Liver (tissue), 9 donors: ENCODE results near the gene C15orf39. TPM values are rescaled to one million over a fixed set of nuclear protein-coding genes. Genes with fewer than 3 reads are reported as not detected.

Source experiments
- DNase-seq: peaks from one replicate; pipeline ENCODE4 v3.0.0-alpha.2; 2017; ENCODE audit warnings: low spot score
- H3K27ac ChIP-seq, 2 donors: one replicate each; pipeline ENCODE4 v1.7.0; 2013; ENCODE audit warnings: inconsistent platforms in 2 of 2, low read length in 2 of 2, control low read depth in 1 of 2, low read depth in 1 of 2, mild to moderate bottlenecking in 1 of 2
- H3K27me3 ChIP-seq, 4 donors: one replicate each; pipeline versions ENCODE4 v1.6.1 to v1.7.0; 2013; ENCODE audit warnings: low read length in 3 of 4, inconsistent platforms in 1 of 4, mild to moderate bottlenecking in 1 of 4, moderate library complexity in 1 of 4; ENCODE audit not compliant: control insufficient read depth in 4 of 4, insufficient read depth in 4 of 4
- H3K36me3 ChIP-seq, 4 donors: one replicate each; pipeline versions ENCODE4 v1.6.1 to v1.7.0; 2013; ENCODE audit warnings: low read length in 3 of 4, mild to moderate bottlenecking in 3 of 4, low read depth in 1 of 4, moderate library complexity in 1 of 4; ENCODE audit not compliant: control insufficient read depth in 4 of 4, insufficient read depth in 3 of 4
- H3K4me1 ChIP-seq, 4 donors: one replicate each; pipeline versions ENCODE4 v1.6.1 to v1.7.0; 2013; ENCODE audit warnings: low read length in 3 of 4, mild to moderate bottlenecking in 3 of 4, moderate library complexity in 1 of 4; ENCODE audit not compliant: control insufficient read depth in 4 of 4, insufficient read depth in 4 of 4
- H3K4me3 ChIP-seq, 3 donors: one replicate each; pipeline versions ENCODE4 v1.6.1 to v1.7.0; 2013; ENCODE audit warnings: low read length in 3 of 3, control low read depth in 1 of 3, low read depth in 1 of 3, mild to moderate bottlenecking in 1 of 3
- H3K9ac ChIP-seq, 2 donors: one replicate each; pipeline ENCODE4 v1.7.0; 2013; ENCODE audit warnings: low read length in 2 of 2, mild to moderate bottlenecking in 2 of 2, moderate library complexity in 2 of 2, control low read depth in 1 of 2, low read depth in 1 of 2
- H3K9me3 ChIP-seq, 4 donors: one replicate each; pipeline versions ENCODE4 v1.6.1 to v1.7.0; 2013; ENCODE audit warnings: low read length in 3 of 4; ENCODE audit not compliant: control insufficient read depth in 4 of 4
- CTCF ChIP-seq: fragments of 150-350 bp; IDR thresholded peaks from 2 replicates; pipeline ENCODE4 v1.5.1; 2017; ENCODE audit warnings: improper control_type of control experiment, low read depth, low read length; ENCODE audit not compliant: missing input control
- EGR1 ChIP-seq, 2 donors: IDR thresholded peaks; 2 replicates each; pipeline ENCODE4 v1.6.1; 2016 to 2018; ENCODE audit warnings: antibody characterized with exemption in 2 of 2, low read depth in 2 of 2
- FOXA1 ChIP-seq: IDR thresholded peaks from 2 replicates; pipeline ENCODE4 v1.6.1; 2016; ENCODE audit warnings: antibody characterized with exemption
- FOXA2 ChIP-seq: IDR thresholded peaks from 2 replicates; pipeline ENCODE4 v1.6.1; 2016; ENCODE audit warnings: antibody characterized with exemption
- GABPA ChIP-seq, 2 donors: IDR thresholded peaks in 1 of 2; conservative IDR thresholded peaks in 1 of 2; 2 replicates each; pipeline ENCODE4 v1.6.1; 2016; ENCODE audit warnings: antibody characterized with exemption in 2 of 2, mild to moderate bottlenecking in 1 of 2, moderate library complexity in 1 of 2
- HNF4A ChIP-seq, 2 donors: conservative IDR thresholded peaks; 2 replicates each; pipeline ENCODE4 v1.6.1; 2016; ENCODE audit warnings: antibody characterized with exemption in 2 of 2, mild to moderate bottlenecking in 2 of 2
- HNF4G ChIP-seq: IDR thresholded peaks from 2 replicates; pipeline ENCODE4 v1.6.1; 2016; ENCODE audit warnings: antibody characterized with exemption
- JUND ChIP-seq, 2 donors: IDR thresholded peaks; 2 replicates each; pipeline ENCODE4 v1.6.1; 2016; ENCODE audit warnings: antibody characterized with exemption in 2 of 2
- NR2F2 ChIP-seq: IDR thresholded peaks from 2 replicates; pipeline ENCODE4 v1.6.1; 2016; ENCODE audit warnings: antibody characterized with exemption
- RAD21 ChIP-seq, 2 donors: IDR thresholded peaks; 2 replicates each; pipeline ENCODE4 v1.6.1; 2016; ENCODE audit warnings: antibody characterized with exemption in 2 of 2, mild to moderate bottlenecking in 2 of 2
- RXRA ChIP-seq, 2 donors: IDR thresholded peaks; 2 replicates each; pipeline ENCODE4 v1.6.1; 2017 to 2018; ENCODE audit warnings: antibody characterized with exemption in 2 of 2, mild to moderate bottlenecking in 1 of 2
- SP1 ChIP-seq: IDR thresholded peaks from 2 replicates; pipeline ENCODE4 v1.6.1; 2018; ENCODE audit warnings: antibody characterized with exemption, mild to moderate bottlenecking
- TAF1 ChIP-seq: conservative IDR thresholded peaks from 2 replicates; pipeline ENCODE4 v1.6.1; 2016; ENCODE audit warnings: antibody characterized with exemption, mild to moderate bottlenecking
- YY1 ChIP-seq: IDR thresholded peaks from 2 replicates; pipeline ENCODE4 v1.6.1; 2016; ENCODE audit warnings: antibody characterized with exemption, mild to moderate bottlenecking
- ZBTB33 ChIP-seq: IDR thresholded peaks from 2 replicates; pipeline ENCODE4 v1.6.1; 2016; ENCODE audit warnings: antibody characterized with exemption
- WGBS: extraction: QIAGEN DNeasy Blood & Tissue Kit; methylation state at CpG from one replicate; pipeline ENCODE4 v1.1.7; 2013; 5-methylcytosine and 5-hydroxymethylcytosine counted together
- polyA plus RNA-seq, 2 donors: library from polyadenylated mRNA; stranded (reverse) in 1 of 2; unstranded in 1 of 2; fragments of 200-250 nt in 1 of 2; fragments of >200 nt in 1 of 2; fragmentation: Nextera tagmentation in 1 of 2; extraction: Ambion mirVana in 1 of 2; gene quantifications; one replicate each; pipeline versions ENCODE4 v1.2.1 to v1.2.3, GENCODE V29; 2013 to 2015
- total RNA-seq, 2 donors: library from RNA; depleted of rRNA; stranded (reverse); fragments of >200 nt; gene quantifications; one replicate each; pipeline ENCODE4 v1.2.3, GENCODE V29; 2014
- TF ChIP-seq, protein P1 (sequence below): IDR thresholded peaks from 2 replicates; pipeline ENCODE4 v1.6.1; 2016; ENCODE audit warnings: antibody characterized with exemption
- donor health status: healthy.
- donor health status: healthy.
- donor health status: healthy.
- donor health status: healthy.
- donor health status: healthy.

The C15orf39 gene
- total and polyA plus RNA-seq, 4 donors, result 1.2 to 4.0 (median 3.0) TPM

- TF ChIP-seq CTCF (no peak), YY1 (no peak)
Observed at GRCh38 chr15:75172284-75172820, 29.3 kb upstream of the C15orf39 start (continued).

- Histone ChIP-seq H3K9ac (no peak overlapping the region), H3K4me1 (peaks cover 0 to 4% (median 0%) of the 10 kb centered on the region in 4 donors), H3K27me3 (peaks cover 0 to 2% (median 0%) of the 10 kb centered on the region in 4 donors), H3K36me3 (no peaks in the 10 kb centered on the region), H3K9me3 (peaks cover 0 to 2% (median 0%) of the 10 kb centered on the region in 4 donors), H3K4me3 (no peak overlapping the region), H3K27ac (no peak overlapping the region)
- 93% methylated on average over 5 of the region's 5 CpGs for WGBS
- TF ChIP-seq FOXA2 (no peak), CTCF (no peak), JUND (IDR thresholded peaks at IDR 0.05) (no peak), RXRA (IDR thresholded peaks at IDR 0.05) (no peak), HNF4A (conservative IDR thresholded peaks at IDR 0.05) (no peak), TAF1 (no peak), RAD21 (IDR thresholded peaks at IDR 0.05) (no peak), GABPA (IDR thresholded peaks at IDR 0.05 in 1 of 2, conservative IDR thresholded peaks at IDR 0.05 in 1 of 2) (no peak), NR2F2 (no peak), SP1 (no peak), HNF4G (no peak)
- TF ChIP-seq, protein P1, sequence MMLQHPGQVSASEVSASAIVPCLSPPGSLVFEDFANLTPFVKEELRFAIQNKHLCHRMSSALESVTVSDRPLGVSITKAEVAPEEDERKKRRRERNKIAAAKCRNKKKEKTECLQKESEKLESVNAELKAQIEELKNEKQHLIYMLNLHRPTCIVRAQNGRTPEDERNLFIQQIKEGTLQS, result no peak
- DNase-seq, result no peak
Observed at GRCh38 chr15:75174102-75174501, 27.6 kb upstream of the C15orf39 start.

GRCh38 chr15:75174729-75175128, 27.0 kb upstream of the C15orf39 start:
- no peak overlapping the region for H3K9ac ChIP-seq
- no peak for DNase-seq
- no peak overlapping the region for H3K4me3 ChIP-seq
- peaks cover 0 to 4% (median 0%) of the 10 kb centered on the region in 4 donors for H3K4me1 ChIP-seq
- no peak overlapping the region for H3K27ac ChIP-seq
- no peaks in the 10 kb centered on the region for H3K36me3 ChIP-seq
- no peaks in the 10 kb centered on the region for H3K9me3 ChIP-seq
- H3K27me3 ChIP-seq, result peaks cover 0 to 2% (median 0%) of the 10 kb centered on the region in 4 donors
- WGBS, result 96% methylated on average over 10 of the region's 10 CpGs
- TF ChIP-seq HNF4A (conservative IDR thresholded peaks at IDR 0.05) (no peak), NR2F2 (no peak), RAD21 (IDR thresholded peaks at IDR 0.05) (no peak), EGR1 (IDR thresholded peaks at IDR 0.05; ENCODE audit: low read depth in 2 of 2) (no peak), CTCF (no peak), GABPA (IDR thresholded peaks at IDR 0.05 in 1 of 2, conservative IDR thresholded peaks at IDR 0.05 in 1 of 2) (no peak), ZBTB33 (no peak), HNF4G (no peak), YY1 (no peak), SP1 (no peak), RXRA (IDR thresholded peaks at IDR 0.05) (no peak), TAF1 (no peak), FOXA1 (no peak)
- TF ChIP-seq, protein P1, result no peak
